NCI-H2196 treated with DMSO at 0.1 percent for 48 hours (cell line): ENCODE results near the gene SCN3A.
A peak's percentile ranks its signal among the peaks of the same experiment; 100 is the strongest.

ENCODE experiments used
- DNase-seq: peaks from one replicate; lab custom pipeline; 2025; ENCODE audit not compliant: unreplicated experiment; lab: John Stamatoyannopoulos, UW

The SCN3A gene

GRCh38 chr2:165057931-165058330, 145.9 kb downstream of the SCN3A start:
- DNase-seq, result no peak

DNA sequence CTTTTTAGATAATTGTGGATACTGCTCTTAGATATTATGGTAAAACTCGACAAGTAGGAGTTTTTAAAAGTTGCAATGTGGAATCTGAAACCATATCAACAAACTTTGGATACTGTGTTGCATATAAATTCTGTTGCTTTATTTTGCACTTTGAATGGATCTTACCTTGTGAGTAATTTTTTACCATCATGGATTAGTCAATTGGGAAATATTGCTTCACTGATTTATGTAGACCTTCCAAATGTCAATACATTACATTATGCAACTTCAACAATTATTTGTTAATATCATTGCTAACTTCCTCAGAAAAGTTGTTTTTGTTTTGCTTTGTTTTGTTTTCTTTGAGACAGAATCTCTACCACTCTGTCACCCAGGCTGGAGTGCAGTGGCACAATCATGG, 146.5 kb downstream of the SCN3A start:
- no peak for DNase-seq

DNA sequence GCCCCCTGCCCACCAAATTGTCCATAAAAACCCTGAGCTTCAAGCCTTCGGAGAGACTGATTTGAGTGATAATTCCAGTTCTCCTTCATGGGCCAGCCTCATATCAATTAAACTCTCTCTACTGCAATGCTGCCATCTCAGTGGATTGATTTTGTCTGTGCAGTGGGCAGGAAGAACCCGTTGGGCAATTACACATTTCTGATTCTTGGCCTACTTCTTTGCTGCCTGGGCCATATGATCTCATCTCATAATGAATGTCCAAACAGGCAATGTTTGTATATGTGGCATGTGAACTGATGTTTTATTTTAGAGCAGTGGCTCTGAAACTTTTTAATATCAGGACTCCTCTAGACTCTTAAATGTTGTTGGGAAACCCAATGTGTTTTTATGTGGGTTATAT, 147.3 kb downstream of the SCN3A start:
- DNase-seq, result no peak

GRCh38 chr2:165055082-165055851, 148.6 kb downstream of the SCN3A start:
- peak; percentile 52 for DNase-seq

GRCh38 chr2:165054652-165055051, 149.2 kb downstream of the SCN3A start:
- no peak for DNase-seq

- no peak for DNase-seq
These were observed 159.1 kb downstream of the SCN3A start for GRCh38 chr2:165044505-165045303.
